Mucosa of rectum (tissue), 2 donors: ENCODE results near the gene TBC1D4.

Experiments used
- H3K27ac ChIP-seq, 2 donors: one replicate each; pipeline ENCODE4 v1.7.0; 2013; ENCODE audit warnings: inconsistent platforms in 2 of 2, low read depth in 2 of 2, low read length in 2 of 2
- H3K27me3 ChIP-seq, 2 donors: one replicate each; pipeline ENCODE4 v1.7.0; 2013; ENCODE audit warnings: low read length in 2 of 2; ENCODE audit not compliant: control insufficient read depth in 2 of 2, insufficient read depth in 2 of 2
- H3K36me3 ChIP-seq, 2 donors: one replicate each; pipeline ENCODE4 v1.7.0; 2013; ENCODE audit warnings: low read length in 2 of 2; ENCODE audit not compliant: control insufficient read depth in 2 of 2, insufficient read depth in 2 of 2
- H3K4me1 ChIP-seq, 2 donors: one replicate each; pipeline ENCODE4 v1.7.0; 2013; ENCODE audit warnings: low read length in 2 of 2, mild to moderate bottlenecking in 1 of 2; ENCODE audit not compliant: control insufficient read depth in 2 of 2, insufficient read depth in 2 of 2
- H3K4me3 ChIP-seq, 2 donors: one replicate each; pipeline ENCODE4 v1.7.0; 2013; ENCODE audit warnings: low read length in 2 of 2
- H3K9ac ChIP-seq, 2 donors: one replicate each; pipeline ENCODE4 v1.7.0; 2013; ENCODE audit warnings: low read length in 2 of 2, low read depth in 1 of 2, mild to moderate bottlenecking in 1 of 2
- H3K9me3 ChIP-seq, 2 donors: one replicate each; pipeline ENCODE4 v1.7.0; 2013; ENCODE audit warnings: low read length in 2 of 2; ENCODE audit not compliant: control insufficient read depth in 2 of 2
- donor health status: healthy.
- donor health status: Normal muscosa, but diverticular disease.

Gene TBC1D4

DNA sequence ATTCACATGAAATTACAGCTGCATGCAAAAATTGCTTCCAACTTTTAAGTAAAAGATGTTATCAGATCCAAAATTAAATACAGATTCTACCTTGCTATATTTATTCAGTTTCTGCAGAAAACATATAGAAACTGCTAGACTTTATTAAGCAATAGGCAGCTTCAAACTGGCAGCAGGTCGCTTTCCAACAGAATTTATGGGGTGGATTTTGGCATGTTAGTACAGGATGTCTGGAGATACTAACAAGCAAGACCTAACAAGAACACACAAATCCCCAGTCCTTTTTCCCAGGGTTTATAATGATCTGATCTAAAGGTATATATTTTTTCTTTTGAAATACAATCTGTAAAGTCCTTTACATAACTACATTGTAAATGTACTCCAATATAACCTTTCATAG is 27.5 kb downstream of the TBC1D4 start:
- H3K9me3 ChIP-seq = no peaks in the 10 kb centered on the region
- no peak overlapping the region for H3K9ac ChIP-seq
- H3K27me3 ChIP-seq = no peaks in the 10 kb centered on the region
- no peaks in the 10 kb centered on the region for H3K36me3 ChIP-seq
- no peak overlapping the region for H3K27ac ChIP-seq
- no peak overlapping the region for H3K4me3 ChIP-seq
- peaks cover 5 to 9% of the 10 kb centered on the region in 2 donors for H3K4me1 ChIP-seq

DNA sequence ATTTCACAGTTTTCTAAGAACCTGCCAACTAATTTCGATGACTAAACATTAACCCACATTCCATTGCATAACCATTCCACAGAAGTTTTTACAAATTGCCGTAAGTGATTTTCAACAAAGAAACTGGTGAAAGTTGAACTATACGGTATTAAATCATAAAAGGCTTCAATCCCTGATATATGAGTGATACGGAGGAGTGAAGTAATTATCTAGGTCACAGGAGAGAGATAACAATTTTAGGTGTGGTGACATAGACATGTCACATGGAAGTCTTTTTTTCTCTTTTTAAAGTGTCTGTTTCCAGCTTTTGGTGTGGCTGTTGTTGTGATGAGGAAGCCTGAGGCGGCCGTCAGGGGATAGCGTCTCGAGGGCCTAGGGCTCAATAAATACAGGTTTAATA is 29.4 kb downstream of the TBC1D4 start:
- Histone ChIP-seq H3K27ac (no peak overlapping the region), H3K36me3 (no peaks in the 10 kb centered on the region), H3K4me3 (no peak overlapping the region), H3K4me1 (no peaks in the 10 kb centered on the region), H3K27me3 (no peaks in the 10 kb centered on the region), H3K9me3 (no peaks in the 10 kb centered on the region), H3K9ac (no peak overlapping the region)

- Histone ChIP-seq H3K4me1 (peaks cover 4 to 10% of the 10 kb centered on the region in 2 donors), H3K27ac (no peak overlapping the region), H3K9me3 (no peaks in the 10 kb centered on the region), H3K27me3 (no peaks in the 10 kb centered on the region), H3K4me3 (no peak overlapping the region), H3K9ac (no peak overlapping the region), H3K36me3 (no peaks in the 10 kb centered on the region)
These were observed 34.5 kb downstream of the TBC1D4 start for GRCh38 chr13:75447493-75447892.

- no peaks in the 10 kb centered on the region for H3K36me3 ChIP-seq
These were observed 35.1 kb downstream of the TBC1D4 start for GRCh38 chr13:75446874-75447273.

DNA sequence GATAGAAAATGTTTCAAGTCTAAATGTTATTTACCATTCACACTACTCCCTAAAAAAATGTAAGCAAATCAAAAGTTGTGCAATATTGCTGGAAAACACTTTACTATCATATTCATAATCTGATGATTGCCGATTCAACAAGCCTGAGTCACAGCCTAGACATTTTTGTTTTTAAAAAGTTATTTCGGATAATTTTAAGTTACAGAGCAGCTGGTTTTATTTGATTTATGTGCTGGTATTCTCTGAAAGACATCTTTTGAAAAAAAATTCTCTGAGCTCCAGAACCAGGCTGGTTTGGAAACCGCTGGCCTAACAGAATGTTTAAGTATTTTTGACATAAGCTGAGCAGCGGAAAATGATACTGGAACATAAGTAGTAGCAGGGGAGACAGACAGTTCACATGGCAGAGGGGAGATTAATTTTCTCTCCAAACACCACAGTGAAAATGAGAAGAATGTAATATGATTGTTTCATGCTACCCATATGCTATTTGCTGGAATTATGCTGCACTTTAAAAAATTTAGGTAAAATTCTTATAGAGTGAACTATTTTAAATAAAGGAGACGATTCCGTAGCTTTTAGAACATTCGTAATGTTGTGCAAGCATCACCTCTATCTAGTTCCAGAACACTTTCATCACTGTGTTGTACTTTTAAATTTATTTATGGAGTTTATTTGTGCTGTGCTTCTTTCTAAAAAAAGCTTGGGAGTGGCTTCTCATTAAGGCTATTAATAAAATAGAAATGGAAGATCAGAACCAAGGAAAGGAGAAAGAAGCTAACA is 36.1 kb downstream of the TBC1D4 start:
- Histone ChIP-seq H3K4me1 (peaks cover 4 to 10% of the 10 kb centered on the region in 2 donors), H3K27me3 (no peaks in the 10 kb centered on the region), H3K4me3 (no peak overlapping the region), H3K36me3 (no peaks in the 10 kb centered on the region), H3K9ac (no peak overlapping the region), H3K9me3 (no peaks in the 10 kb centered on the region), H3K27ac (no peak overlapping the region)

More at GRCh38 chr13:75446874-75447273, 35.1 kb downstream of the TBC1D4 start:
- Histone ChIP-seq H3K9me3 (no peaks in the 10 kb centered on the region), H3K27me3 (no peaks in the 10 kb centered on the region), H3K27ac (no peak overlapping the region), H3K9ac (no peak overlapping the region), H3K4me3 (no peak overlapping the region), H3K4me1 (peaks cover 4 to 10% of the 10 kb centered on the region in 2 donors)

GRCh38 chr13:75444016-75444415 is 38.0 kb downstream of the TBC1D4 start:
- H3K4me3 ChIP-seq = no peak overlapping the region
- no peaks in the 10 kb centered on the region for H3K36me3 ChIP-seq
- H3K9ac ChIP-seq = no peak overlapping the region
- H3K27me3 ChIP-seq = no peaks in the 10 kb centered on the region
- peaks cover 4 to 13% of the 10 kb centered on the region in 2 donors for H3K4me1 ChIP-seq
- H3K9me3 ChIP-seq = no peaks in the 10 kb centered on the region
- no peak overlapping the region for H3K27ac ChIP-seq

DNA sequence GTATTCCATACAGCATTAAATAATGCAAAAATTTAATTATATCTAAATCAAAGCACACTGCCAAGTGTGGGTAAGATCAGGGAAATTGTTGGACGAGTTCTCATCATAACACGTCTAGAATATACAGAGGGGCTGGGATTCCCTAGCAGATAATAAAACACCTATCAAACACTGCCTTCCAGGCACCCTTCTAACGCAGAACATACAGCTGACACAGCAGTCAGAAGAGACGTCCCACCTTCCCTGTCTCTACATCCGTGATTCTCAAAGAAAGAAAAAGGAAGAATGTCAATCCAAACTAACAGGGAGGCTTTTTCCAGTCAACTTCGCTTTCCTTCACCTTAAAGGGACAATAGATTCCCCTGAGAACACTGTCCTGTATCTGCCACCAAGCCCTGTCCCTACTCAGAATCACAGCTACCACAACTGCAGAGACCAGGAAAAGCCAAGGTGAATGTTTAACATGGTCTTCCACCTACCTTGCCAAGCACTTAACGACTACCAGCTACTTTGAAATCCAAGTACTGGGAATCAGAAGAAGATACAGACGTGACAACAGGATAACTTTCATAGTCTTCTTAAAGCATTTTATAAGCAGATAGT is 38.5 kb downstream of the TBC1D4 start:
- H3K27ac ChIP-seq = peak overlapping the region; percentile 25 to 26
- no peaks in the 10 kb centered on the region for H3K9me3 ChIP-seq
- H3K9ac ChIP-seq = peak overlapping the region in 1 of 2 donors; percentile 13
- H3K4me1 ChIP-seq = peaks cover 4 to 13% of the 10 kb centered on the region in 2 donors
- no peaks in the 10 kb centered on the region for H3K36me3 ChIP-seq
- no peaks in the 10 kb centered on the region for H3K27me3 ChIP-seq
- peak overlapping the region; percentile 31 to 37 for H3K4me3 ChIP-seq

DNA sequence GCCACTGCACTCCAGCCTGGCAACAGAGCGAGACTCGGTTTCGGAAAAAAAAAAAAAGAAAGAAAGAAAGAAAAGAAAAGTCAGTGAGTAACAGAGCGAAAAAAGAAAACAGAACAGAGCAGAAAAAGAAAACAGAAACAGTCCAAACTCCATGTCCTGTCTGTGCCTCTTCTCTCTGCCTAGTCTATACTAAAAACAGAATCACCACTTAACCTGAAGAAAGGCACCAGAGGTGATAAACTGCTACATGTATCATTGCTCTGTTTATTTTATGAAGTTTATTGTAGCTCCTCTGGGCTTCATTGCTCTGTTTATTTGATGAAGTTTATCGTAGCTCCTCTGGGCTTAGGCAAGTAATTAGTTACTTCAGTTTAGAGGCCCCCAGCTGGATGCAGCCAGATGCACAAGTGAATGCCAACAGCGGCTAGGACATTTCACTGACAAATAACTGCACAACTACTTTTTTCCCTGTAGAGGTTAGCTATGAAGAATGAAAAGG is 39.2 kb downstream of the TBC1D4 start:
- Histone ChIP-seq H3K27me3 (no peaks in the 10 kb centered on the region), H3K36me3 (no peaks in the 10 kb centered on the region), H3K9me3 (no peaks in the 10 kb centered on the region), H3K4me3 (peak overlapping the region in 1 of 2 donors; percentile 29), H3K27ac (no peak overlapping the region), H3K4me1 (peaks cover 4 to 13% of the 10 kb centered on the region in 2 donors), H3K9ac (peak overlapping the region in 1 of 2 donors; percentile 7)

- H3K9ac ChIP-seq = no peak overlapping the region
- H3K4me1 ChIP-seq = peaks cover 4 to 13% of the 10 kb centered on the region in 2 donors
- H3K9me3 ChIP-seq = no peaks in the 10 kb centered on the region
- no peaks in the 10 kb centered on the region for H3K27me3 ChIP-seq
- no peaks in the 10 kb centered on the region for H3K36me3 ChIP-seq
- no peak overlapping the region for H3K4me3 ChIP-seq
- no peak overlapping the region for H3K27ac ChIP-seq
These were observed 41.9 kb downstream of the TBC1D4 start for GRCh38 chr13:75440100-75440499.

- H3K4me3 ChIP-seq = no peak overlapping the region
- H3K4me1 ChIP-seq = peaks cover 0 to 7% of the 10 kb centered on the region in 2 donors
- H3K27ac ChIP-seq = no peak overlapping the region
- H3K9me3 ChIP-seq = no peaks in the 10 kb centered on the region
- no peaks in the 10 kb centered on the region for H3K36me3 ChIP-seq
- no peaks in the 10 kb centered on the region for H3K27me3 ChIP-seq
- H3K9ac ChIP-seq = no peak overlapping the region
These were observed 44.2 kb downstream of the TBC1D4 start for GRCh38 chr13:75437582-75438318.
